Suprapubic skin (tissue), 4 donors: ENCODE measurements around the gene RGN. TPM values are rescaled to one million over a fixed set of nuclear protein-coding genes. Genes with fewer than 3 reads are reported as not detected.
"Not testable (repeated sequence)": the region's sequence is repeated elsewhere in the genome, so short reads cannot be mapped to it uniquely, and the experiment has no call there.

Experiments used
- DNase-seq, 2 donors: peaks; one replicate each; pipeline ENCODE4 v3.0.0-alpha.2; 2019; ENCODE audit warnings: low spot score in 2 of 2
- H3K27ac ChIP-seq: fragments of 200-600 bp; sonication (generic); one replicate; pipeline ENCODE4 v1.5.1; 2019
- H3K27me3 ChIP-seq: fragments of 200-600 bp; sonication (generic); one replicate; pipeline ENCODE4 v1.5.1; 2019
- H3K36me3 ChIP-seq: fragments of 200-600 bp; sonication (generic); one replicate; pipeline ENCODE4 v1.5.1; 2019
- H3K4me1 ChIP-seq: fragments of 200-600 bp; sonication (generic); one replicate; pipeline ENCODE4 v1.5.1; 2019
- H3K4me3 ChIP-seq: fragments of 200-600 bp; sonication (generic); one replicate; pipeline ENCODE4 v1.5.1; 2019; ENCODE audit warnings: mild to moderate bottlenecking
- H3K9me3 ChIP-seq: fragments of 200-600 bp; sonication (generic); one replicate; pipeline ENCODE4 v1.5.1; 2019
- CTCF ChIP-seq, 2 donors: fragments of 200-600 bp in 1 of 2; fragments of 450-650 bp in 1 of 2; sonication (generic) in 1 of 2; IDR thresholded peaks; one replicate each; pipeline ENCODE4 v1.5.1; 2016 to 2019; ENCODE audit warnings: antibody characterized with exemption in 2 of 2, mild to moderate bottlenecking in 1 of 2, moderate library complexity in 1 of 2
- EP300 ChIP-seq: sonication (generic); formaldehyde crosslinking; IDR thresholded peaks from one replicate; pipeline ENCODE4 v1.6.1; 2017; ENCODE audit warnings: antibody characterized with exemption
- POLR2A ChIP-seq, 2 donors: fragments of 450-650 bp; IDR thresholded peaks; one replicate each; pipeline ENCODE4 v1.6.1; 2017; ENCODE audit warnings: antibody characterized with exemption in 2 of 2, mild to moderate bottlenecking in 2 of 2, moderate library complexity in 2 of 2
- POLR2AphosphoS5 ChIP-seq, 3 donors: sonication (generic); formaldehyde crosslinking; IDR thresholded peaks; one replicate each; pipeline ENCODE4 v1.6.1; 2017; ENCODE audit warnings: antibody characterized with exemption in 3 of 3
- WGBS: methylation state at CpG from one replicate; pipeline ENCODE4 v1.1.5; 2018; 5-methylcytosine and 5-hydroxymethylcytosine counted together
- total RNA-seq, 4 donors: library from RNA; depleted of rRNA; stranded (reverse); fragments of >200 nt; gene quantifications; one replicate each; pipeline ENCODE4 v1.1.0, GENCODE V29; 2016

RGN gene
- total RNA-seq, 4 donors from 2014 or later, result 0.29 to 1.8 (median 1.5) TPM; not detected in 1

- DNase-seq, result no peak
- Histone ChIP-seq H3K27ac (no peak overlapping the region), H3K36me3 (no peaks in the 10 kb centered on the region), H3K9me3 (no peaks in the 10 kb centered on the region), H3K4me3 (no peak overlapping the region), H3K27me3 (no peaks in the 10 kb centered on the region), H3K4me1 (no peaks in the 10 kb centered on the region)
- TF ChIP-seq CTCF (IDR thresholded peaks at IDR 0.05) (no peak), POLR2A (IDR thresholded peaks at IDR 0.05) (no peak), POLR2AphosphoS5 (IDR thresholded peaks at IDR 0.05) (no peak), EP300 (no peak)
- 68% methylated on average over 2 of the region's 2 CpGs for WGBS
Measured at GRCh38 chrX:47098338-47099094, 20.3 kb downstream of the RGN start.

DNA sequence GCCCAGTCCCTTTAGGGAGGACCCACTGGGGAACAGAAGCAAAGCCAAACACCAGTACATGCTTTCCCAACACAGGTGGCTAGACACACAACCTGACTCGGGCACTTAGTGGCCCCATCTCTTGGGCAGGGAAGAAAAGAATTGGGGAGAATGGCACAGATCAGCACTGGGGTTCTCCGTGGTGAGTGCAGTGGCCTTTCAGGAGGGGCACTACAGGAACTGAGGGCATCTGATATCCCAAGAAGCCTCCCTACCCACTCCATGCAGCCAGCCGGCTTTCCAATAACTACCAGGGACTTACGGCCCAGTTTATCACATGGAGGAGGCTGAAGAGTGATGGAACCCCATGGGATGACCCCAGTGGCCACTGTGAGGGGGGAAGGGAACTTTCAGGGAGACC lies 23.0 kb downstream of the RGN start:
- 94% methylated on average over 2 of the region's 4 CpGs for WGBS
- TF ChIP-seq POLR2AphosphoS5 (IDR thresholded peaks at IDR 0.05) (no peak), CTCF (IDR thresholded peaks at IDR 0.05) (no peak), POLR2A (IDR thresholded peaks at IDR 0.05) (no peak), EP300 (no peak)
- Histone ChIP-seq H3K27me3 (no peaks in the 10 kb centered on the region), H3K9me3 (no peaks in the 10 kb centered on the region), H3K27ac (no peak overlapping the region), H3K4me3 (no peak overlapping the region), H3K36me3 (no peaks in the 10 kb centered on the region), H3K4me1 (no peaks in the 10 kb centered on the region)
- no peak for DNase-seq

DNA sequence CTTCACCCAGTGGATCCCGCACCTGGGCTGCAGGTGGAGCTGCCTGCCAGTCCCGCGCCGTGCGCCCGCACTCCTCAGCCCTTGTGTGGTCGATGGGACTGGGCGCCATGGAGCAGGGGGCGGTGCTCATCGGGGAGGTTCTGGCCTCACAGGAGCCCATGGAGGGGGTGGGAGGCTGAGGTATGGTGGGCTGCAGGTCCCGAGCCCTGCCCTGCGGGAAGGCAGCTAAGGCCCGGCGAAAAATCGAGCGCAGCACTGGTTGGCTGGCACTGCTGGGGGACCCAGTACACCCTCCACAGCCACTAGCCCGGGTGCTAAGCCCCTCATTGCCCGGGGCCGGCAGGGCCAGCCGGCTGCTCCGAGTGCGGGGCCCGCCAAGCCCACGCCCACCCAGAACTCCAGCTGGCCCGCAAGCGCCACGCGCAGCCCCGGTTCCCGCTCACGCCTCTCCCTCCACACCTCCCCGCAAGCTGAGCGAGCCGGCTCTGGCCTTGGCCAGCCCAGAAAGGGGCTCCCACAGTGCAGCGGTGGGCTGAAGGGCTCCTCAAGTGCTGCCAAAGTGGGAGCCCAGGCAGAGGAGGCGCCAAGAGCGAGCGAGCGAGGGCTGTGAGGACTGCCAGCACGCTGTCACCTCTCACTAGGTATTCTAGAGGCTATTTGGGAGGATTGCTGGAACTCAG lies 32.8 kb downstream of the RGN start:
- H3K4me3 ChIP-seq, DNase-seq, H3K9me3 ChIP-seq, H3K4me1 ChIP-seq, H3K27ac ChIP-seq, H3K27me3 ChIP-seq, H3K36me3 ChIP-seq: not testable (repeated sequence)
- WGBS, result 100% methylated on average over 4 of the region's 40 CpGs

DNA sequence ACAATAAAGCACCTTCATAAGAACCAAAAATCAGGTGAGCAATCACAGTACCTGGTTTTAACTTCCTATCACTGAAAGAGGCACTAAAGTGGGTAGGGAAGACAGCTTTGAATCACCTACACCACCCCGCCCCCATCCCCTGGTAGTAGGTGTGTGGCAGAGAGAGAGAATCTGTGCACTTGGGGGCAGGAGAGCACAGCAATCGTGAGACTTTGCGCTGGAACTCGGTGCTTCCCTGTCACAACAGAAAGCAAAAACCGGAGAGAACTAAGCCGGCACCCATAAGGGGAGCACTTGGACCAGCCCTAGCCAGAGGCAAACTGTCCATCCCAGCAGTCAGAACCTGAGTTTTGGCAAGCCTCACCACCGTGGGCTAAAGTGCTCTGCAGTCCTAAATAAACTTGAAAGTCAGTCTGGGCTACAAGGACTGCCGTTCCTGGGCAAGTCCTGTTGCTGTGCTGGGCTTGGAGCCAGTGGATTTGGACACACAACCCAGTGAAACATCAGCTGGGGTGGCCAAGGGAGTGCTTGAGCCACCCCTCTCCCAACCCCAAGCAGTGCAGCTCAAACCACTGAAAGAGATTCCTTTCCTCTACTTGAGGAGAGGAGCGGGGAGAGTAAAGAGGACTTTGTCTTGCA lies 34.2 kb downstream of the RGN start:
- Histone ChIP-seq H3K9me3 (no peaks in the 10 kb centered on the region), H3K4me3 (no peak overlapping the region), H3K27me3 (no peaks in the 10 kb centered on the region), H3K36me3 (no peaks in the 10 kb centered on the region), H3K4me1 (no peaks in the 10 kb centered on the region), H3K27ac (no peak overlapping the region)
- WGBS, result 62% methylated on average over 9 of the region's 9 CpGs
- no peak for DNase-seq
- TF ChIP-seq CTCF (IDR thresholded peaks at IDR 0.05), result no peak
- no peak for TF ChIP-seq POLR2A (IDR thresholded peaks at IDR 0.05)
- TF ChIP-seq EP300, result no peak
- no peak for TF ChIP-seq POLR2AphosphoS5 (IDR thresholded peaks at IDR 0.05)

DNA sequence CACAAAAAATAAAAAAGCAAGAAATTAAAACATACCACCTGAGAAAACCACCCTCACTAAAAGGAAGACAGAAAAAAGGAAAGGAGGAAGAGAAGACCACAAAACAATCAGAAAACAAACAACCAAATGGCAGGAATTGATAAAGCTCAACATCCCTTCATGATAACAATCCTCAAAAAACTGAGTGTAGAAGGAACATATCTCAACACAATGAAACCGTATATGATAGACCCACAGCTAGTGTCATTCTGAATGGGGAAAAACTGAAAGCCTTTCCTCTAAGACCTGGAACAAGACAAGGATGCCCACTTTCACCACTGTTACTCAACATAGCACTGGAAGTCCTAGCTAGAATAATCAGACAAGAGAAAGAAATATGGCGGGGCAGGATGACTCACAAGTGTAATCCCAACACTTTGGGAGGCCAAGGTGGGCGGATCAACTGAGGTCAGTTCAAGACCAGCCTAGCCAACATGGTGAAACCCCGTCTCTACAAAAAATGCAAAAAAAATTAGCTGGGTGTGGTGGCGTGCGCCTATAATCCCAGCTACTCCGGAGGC lies 38.4 kb downstream of the RGN start:
- H3K9me3 ChIP-seq, H3K27ac ChIP-seq, H3K27me3 ChIP-seq, DNase-seq, H3K4me1 ChIP-seq, H3K4me3 ChIP-seq, H3K36me3 ChIP-seq: not testable (repeated sequence)
- WGBS, result 91% methylated on average over 7 of the region's 7 CpGs

DNA sequence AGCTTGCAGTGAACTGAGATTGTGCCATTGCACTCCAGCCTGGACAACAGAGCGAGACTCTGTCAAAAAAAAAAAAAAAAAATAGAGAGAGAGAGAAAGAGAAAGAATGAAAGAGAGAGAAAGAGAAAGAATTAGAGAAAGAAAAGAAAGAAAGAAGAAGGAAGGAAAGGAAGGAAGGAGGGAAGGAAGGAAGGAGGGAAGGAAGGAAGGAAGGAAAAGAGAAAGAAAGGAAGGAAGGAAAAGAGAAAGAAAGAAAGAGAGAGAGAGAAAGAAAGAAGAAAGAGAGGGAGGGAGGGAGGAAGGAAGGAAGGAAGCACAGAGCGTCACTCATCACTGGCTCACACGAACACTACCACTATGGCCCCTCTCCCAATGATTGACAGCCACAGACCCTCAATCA lies 46.2 kb downstream of the RGN start:
- WGBS, result 77% methylated on average over 3 of the region's 3 CpGs
- not testable (repeated sequence) for DNase-seq, H3K4me1 ChIP-seq, H3K4me3 ChIP-seq, H3K27ac ChIP-seq, H3K36me3 ChIP-seq, H3K9me3 ChIP-seq, H3K27me3 ChIP-seq
